Thoracic aorta (tissue), 2 donors: ENCODE data around the gene SNX32. TPM values are rescaled to one million over a fixed set of nuclear protein-coding genes. Genes with fewer than 3 reads are reported as not detected.

Source experiments
- ATAC-seq: fragments of 150-250 bp; one replicate; pipeline ENCODE4 v1.8.0; 2017; ENCODE audit warnings: low read depth; ENCODE audit not compliant: insufficient number of reproducible peaks, low FRiP score
- DNase-seq: peaks from one replicate; pipeline ENCODE4 v3.0.0-alpha.2; 2020; ENCODE audit warnings: low spot score
- H3K27ac ChIP-seq, 2 donors: fragments of 200-600 bp; sonication (generic); 1 replicate in 1 of 2; 2 replicates in 1 of 2; pipeline ENCODE4 v1.5.1; 2016; ENCODE audit warnings: mild to moderate bottlenecking in 2 of 2, moderate library complexity in 2 of 2
- H3K27me3 ChIP-seq: fragments of 200-600 bp; sonication (generic); replicated peaks from 2 replicates; pipeline ENCODE4 v1.6.0; 2016; ENCODE audit warnings: mild to moderate bottlenecking; ENCODE audit not compliant: insufficient read depth
- H3K36me3 ChIP-seq: fragments of 200-600 bp; sonication (generic); one replicate; pipeline ENCODE4 v1.5.1; 2016
- H3K4me1 ChIP-seq, 2 donors: fragments of 200-600 bp; sonication (generic); 1 replicate in 1 of 2; 2 replicates in 1 of 2; pipeline versions ENCODE4 v1.5.1 to v1.6.0; 2016; ENCODE audit warnings: low read depth in 2 of 2, mild to moderate bottlenecking in 1 of 2; ENCODE audit not compliant: control insufficient read depth in 1 of 2
- H3K4me3 ChIP-seq: fragments of 200-600 bp; sonication (generic); 2 replicates; pipeline ENCODE4 v1.5.1; 2016; ENCODE audit warnings: mild to moderate bottlenecking
- H3K9me3 ChIP-seq: fragments of 200-600 bp; sonication (generic); 2 replicates; pipeline ENCODE4 v1.5.1; 2016
- CTCF ChIP-seq: fragments of 200-600 bp; sonication (generic); IDR thresholded peaks from one replicate; pipeline ENCODE4 v1.5.1; 2019; ENCODE audit warnings: antibody characterized with exemption
- total RNA-seq, 2 donors: library from RNA; depleted of rRNA; stranded (reverse); fragments of >200 nt; gene quantifications; one replicate each; pipeline versions ENCODE4 v1.1.0 to v1.2.3, GENCODE V29; 2016

Gene SNX32
- total RNA-seq, 2 donors from 2014 or later = 0.81 TPM; not detected in 1

GRCh38 chr11:65809496-65809895, 24.3 kb upstream of the SNX32 start:
- DNase-seq = no peak
- H3K36me3 ChIP-seq = no peaks in the 10 kb centered on the region
- TF ChIP-seq CTCF = no peak
- no peak for ATAC-seq
- H3K4me1 ChIP-seq = no peaks in the 10 kb centered on the region
- no peak overlapping the region for H3K27ac ChIP-seq
- no peaks in the 10 kb centered on the region for H3K27me3 ChIP-seq
- H3K4me3 ChIP-seq = no peak overlapping the region
- no peaks in the 10 kb centered on the region for H3K9me3 ChIP-seq

GRCh38 chr11:65810046-65810868, 23.5 kb upstream of the SNX32 start:
- ATAC-seq (no peak), DNase-seq (no peak)
- H3K27ac ChIP-seq = no peak overlapping the region
- no peak overlapping the region for H3K4me3 ChIP-seq
- no peak for TF ChIP-seq CTCF
- H3K4me1 ChIP-seq = no peaks in the 10 kb centered on the region
- H3K9me3 ChIP-seq = no peaks in the 10 kb centered on the region
- no peaks in the 10 kb centered on the region for H3K27me3 ChIP-seq
- peaks cover 3% of the 10 kb centered on the region for H3K36me3 ChIP-seq

GRCh38 chr11:65811764-65812475, 21.8 kb upstream of the SNX32 start:
- Histone ChIP-seq H3K27me3 (no peaks in the 10 kb centered on the region), H3K9me3 (no peaks in the 10 kb centered on the region), H3K4me3 (no peak overlapping the region), H3K27ac (no peak overlapping the region), H3K36me3 (peaks cover 4% of the 10 kb centered on the region), H3K4me1 (peaks cover 0 to 4% of the 10 kb centered on the region in 2 donors)
- TF ChIP-seq CTCF = no peak
- ATAC-seq (no peak), DNase-seq (no peak)

- peaks cover 0 to 12% of the 10 kb centered on the region in 2 donors for H3K4me1 ChIP-seq
- H3K36me3 ChIP-seq = peaks cover 4% of the 10 kb centered on the region
- no peak overlapping the region for H3K27ac ChIP-seq
- no peaks in the 10 kb centered on the region for H3K9me3 ChIP-seq
- no peak for TF ChIP-seq CTCF
- H3K27me3 ChIP-seq = no peaks in the 10 kb centered on the region
- ATAC-seq (no peak), DNase-seq (no peak)
- H3K4me3 ChIP-seq = no peak overlapping the region
Measured at GRCh38 chr11:65814131-65814985, 19.4 kb upstream of the SNX32 start.
